ENCODE measurements around the gene NAT16.

DNA sequence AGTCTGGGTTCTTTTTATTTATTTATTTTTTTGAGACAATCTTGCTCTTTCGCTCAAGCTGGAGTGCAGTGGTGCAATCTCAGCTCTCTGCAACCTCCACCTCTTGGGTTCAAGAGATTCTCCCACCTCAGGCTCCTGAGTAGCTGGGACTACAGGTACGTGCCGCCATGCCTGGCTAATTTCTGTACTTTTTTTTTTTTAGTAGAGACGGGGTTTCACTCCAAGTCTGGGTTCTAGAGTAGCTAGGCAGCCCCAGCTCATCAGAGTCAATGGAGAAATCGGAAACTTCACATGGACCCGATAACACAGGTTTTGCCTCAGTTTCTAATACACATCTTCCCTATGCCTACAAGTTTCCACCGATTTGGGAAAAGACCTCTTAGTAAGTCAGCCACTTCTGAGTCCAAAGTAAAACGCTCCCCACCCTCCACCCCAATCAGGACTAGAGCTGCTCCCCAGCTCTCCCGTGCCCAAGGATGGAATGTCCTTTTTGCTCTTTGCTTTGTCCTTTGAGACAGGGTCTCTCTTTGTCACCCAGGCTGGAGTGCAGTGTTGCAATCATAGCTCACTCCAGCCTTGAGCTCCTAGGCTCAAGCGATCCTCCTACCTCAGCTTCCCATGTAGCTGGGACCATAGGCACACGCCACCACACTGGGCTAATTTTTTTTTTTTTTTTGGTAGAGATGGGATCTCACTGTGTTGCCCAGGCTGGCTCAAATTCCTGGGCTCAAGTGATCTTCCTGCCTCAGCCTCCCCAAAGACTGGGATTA, 57.0 kb downstream of the NAT16 start:
- TF ChIP-seq CTCF (IDR thresholded peaks at IDR 0.05) = no peak
- TF ChIP-seq POLR2A (IDR thresholded peaks at IDR 0.05) = no peak

All from uterus (tissue), 2 donors.